Loucy (cell line): Measurements from ENCODE around the gene CD244.

Experiments
- H2AFZ ChIP-seq: fragments of 200-600 bp; sonication (generic); 2 replicates; pipeline ENCODE4 v1.6.0; 2016; ENCODE audit warnings: antibody characterized with exemption, mild to moderate bottlenecking, low read length, moderate library complexity
- H3F3A ChIP-seq: fragments of 200-600 bp; 2 replicates; pipeline ENCODE4 v1.6.0; 2016; ENCODE audit warnings: antibody characterized with exemption, low read depth, mild to moderate bottlenecking
- H3K27me3 ChIP-seq: fragments of 200-600 bp; sonication (generic); 2 replicates; pipeline ENCODE4 v1.6.1; 2014; ENCODE audit warnings: low read length, mild to moderate bottlenecking; ENCODE audit not compliant: insufficient read depth, poor library complexity, severe bottlenecking
- H3K36me3 ChIP-seq: fragments of 200-600 bp; sonication (generic); 2 replicates; pipeline ENCODE4 v1.6.1; 2016; ENCODE audit warnings: low read length; ENCODE audit not compliant: insufficient read depth
- H3K4me1 ChIP-seq: fragments of 200-600 bp; sonication (generic); 2 replicates; pipeline ENCODE4 v1.5.1; 2014; ENCODE audit warnings: low read length, mild to moderate bottlenecking; ENCODE audit not compliant: insufficient read depth, poor library complexity, severe bottlenecking
- H3K4me2 ChIP-seq: fragments of 200-600 bp; sonication (generic); 2 replicates; pipeline ENCODE4 v1.6.0; 2014; ENCODE audit warnings: antibody characterized with exemption, low read length, low read depth, mild to moderate bottlenecking; ENCODE audit not compliant: poor library complexity, severe bottlenecking
- H3K4me3 ChIP-seq: fragments of 200-600 bp; sonication (generic); 2 replicates; pipeline ENCODE4 v1.5.1; 2014; ENCODE audit warnings: low read length, mild to moderate bottlenecking, mixed read lengths; ENCODE audit not compliant: poor library complexity, severe bottlenecking
- H3K79me2 ChIP-seq: fragments of 200-600 bp; sonication (generic); 2 replicates; pipeline ENCODE4 v1.6.1; 2014; ENCODE audit warnings: low read length; ENCODE audit not compliant: insufficient read depth
- H3K9ac ChIP-seq: fragments of 200-600 bp; sonication (generic); 2 replicates; pipeline ENCODE4 v1.6.0; 2014; ENCODE audit warnings: mild to moderate bottlenecking, low read depth, low read length, moderate library complexity; ENCODE audit not compliant: poor library complexity, severe bottlenecking
- H3K9me2 ChIP-seq: fragments of 200-600 bp; sonication (generic); replicated peaks from 2 replicates; pipeline ENCODE4 v1.6.1; 2016; ENCODE audit warnings: low read depth, low read length, mixed read lengths
- H3K9me3 ChIP-seq: fragments of 200-600 bp; sonication (generic); 2 replicates; pipeline ENCODE4 v1.6.1; 2014; ENCODE audit warnings: mild to moderate bottlenecking, antibody characterized with exemption, low read length, low read depth; ENCODE audit not compliant: insufficient read depth
- H4K20me1 ChIP-seq: fragments of 200-600 bp; sonication (generic); 2 replicates; pipeline ENCODE4 v1.6.0; 2014; ENCODE audit warnings: antibody characterized with exemption, low read length, mild to moderate bottlenecking; ENCODE audit not compliant: insufficient read depth, poor library complexity, severe bottlenecking
- EZH2phosphoT487 ChIP-seq: fragments of 200-600 bp; IDR thresholded peaks from 2 replicates; pipeline ENCODE4 v1.6.1; 2018; ENCODE audit warnings: antibody characterized with exemption, mild to moderate bottlenecking, moderate library complexity, borderline replicate concordance
- TF ChIP-seq, protein P1 (sequence below): fragments of 200-600 bp; sonication (generic); conservative IDR thresholded peaks from 2 replicates; pipeline ENCODE4 v1.5.1; 2014; ENCODE audit warnings: mild to moderate bottlenecking, antibody characterized with exemption, low read length

CD244 gene

GRCh38 chr1:160841079-160841478, 21.6 kb downstream of the CD244 start:
- H3K9me2 ChIP-seq, result no peaks in the 10 kb centered on the region
- H3F3A ChIP-seq, result peaks cover 17% of the 10 kb centered on the region
- H3K9me3 ChIP-seq, result no peaks in the 10 kb centered on the region
- no peak overlapping the region for H2AFZ ChIP-seq
- H3K9ac ChIP-seq, result no peak overlapping the region
- H4K20me1 ChIP-seq, result no peaks in the 10 kb centered on the region
- TF ChIP-seq, protein P1, sequence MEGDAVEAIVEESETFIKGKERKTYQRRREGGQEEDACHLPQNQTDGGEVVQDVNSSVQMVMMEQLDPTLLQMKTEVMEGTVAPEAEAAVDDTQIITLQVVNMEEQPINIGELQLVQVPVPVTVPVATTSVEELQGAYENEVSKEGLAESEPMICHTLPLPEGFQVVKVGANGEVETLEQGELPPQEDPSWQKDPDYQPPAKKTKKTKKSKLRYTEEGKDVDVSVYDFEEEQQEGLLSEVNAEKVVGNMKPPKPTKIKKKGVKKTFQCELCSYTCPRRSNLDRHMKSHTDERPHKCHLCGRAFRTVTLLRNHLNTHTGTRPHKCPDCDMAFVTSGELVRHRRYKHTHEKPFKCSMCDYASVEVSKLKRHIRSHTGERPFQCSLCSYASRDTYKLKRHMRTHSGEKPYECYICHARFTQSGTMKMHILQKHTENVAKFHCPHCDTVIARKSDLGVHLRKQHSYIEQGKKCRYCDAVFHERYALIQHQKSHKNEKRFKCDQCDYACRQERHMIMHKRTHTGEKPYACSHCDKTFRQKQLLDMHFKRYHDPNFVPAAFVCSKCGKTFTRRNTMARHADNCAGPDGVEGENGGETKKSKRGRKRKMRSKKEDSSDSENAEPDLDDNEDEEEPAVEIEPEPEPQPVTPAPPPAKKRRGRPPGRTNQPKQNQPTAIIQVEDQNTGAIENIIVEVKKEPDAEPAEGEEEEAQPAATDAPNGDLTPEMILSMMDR, result no peak
- no peak for TF ChIP-seq EZH2phosphoT487
- H3K4me2 ChIP-seq, result no peak overlapping the region
- H3K79me2 ChIP-seq, result peaks cover 76% of the 10 kb centered on the region
- H3K4me3 ChIP-seq, result no peak overlapping the region
- H3K4me1 ChIP-seq, result peaks cover 86% of the 10 kb centered on the region
- no peaks in the 10 kb centered on the region for H3K27me3 ChIP-seq
- peaks cover 43% of the 10 kb centered on the region; the same call in 1 of the 2 replicates for H3K36me3 ChIP-seq

DNA sequence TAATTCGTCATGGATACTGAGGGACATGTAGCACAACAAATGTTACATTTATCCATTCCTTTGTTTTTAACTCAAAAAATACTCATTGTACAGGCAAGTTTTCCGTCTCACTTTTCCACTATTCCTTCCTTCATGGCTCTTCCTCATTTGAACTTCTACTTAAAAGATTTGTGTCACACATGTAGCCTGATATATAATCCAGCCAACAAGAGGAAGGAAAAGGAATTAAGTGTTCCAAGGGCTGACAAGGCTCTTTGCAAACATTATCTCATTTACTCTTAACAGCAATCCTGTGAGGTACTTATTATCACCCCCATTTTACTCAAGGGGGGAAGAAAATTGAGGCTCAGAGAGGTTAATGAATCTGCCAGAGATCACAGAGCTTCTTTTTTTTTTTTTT, 22.9 kb downstream of the CD244 start:
- Histone ChIP-seq H3F3A (peaks cover 17% of the 10 kb centered on the region), H3K27me3 (no peaks in the 10 kb centered on the region), H3K4me3 (no peak overlapping the region), H3K9ac (peak overlapping the region; percentile 73), H4K20me1 (no peaks in the 10 kb centered on the region), H3K4me2 (no peak overlapping the region), H3K9me2 (no peaks in the 10 kb centered on the region), H3K4me1 (peaks cover 86% of the 10 kb centered on the region), H3K36me3 (peaks cover 55% of the 10 kb centered on the region; the same call in 1 of the 2 replicates), H3K9me3 (no peaks in the 10 kb centered on the region), H3K79me2 (peaks cover 68% of the 10 kb centered on the region), H2AFZ (no peak overlapping the region)
- no peak for TF ChIP-seq EZH2phosphoT487
- TF ChIP-seq, protein P1, result no peak

DNA sequence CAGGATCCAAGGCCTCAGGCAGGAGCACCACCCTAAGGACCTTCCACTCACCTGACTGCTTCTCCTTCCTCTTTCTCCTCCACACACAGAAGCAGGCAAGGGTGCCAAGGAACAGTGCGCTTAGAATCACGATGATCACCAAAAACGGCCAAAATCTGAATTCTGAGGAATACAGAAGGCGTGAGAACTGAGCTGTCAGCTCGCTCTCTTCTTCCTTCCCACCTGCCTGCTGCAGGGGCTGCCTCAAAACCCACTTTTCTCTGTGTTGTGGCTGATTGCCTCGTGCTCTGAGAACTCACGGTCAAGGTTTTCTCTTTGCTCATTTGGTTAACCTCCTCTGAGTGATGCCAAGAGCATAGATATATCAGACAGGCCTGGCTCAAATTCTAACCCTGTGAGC, 23.8 kb downstream of the CD244 start:
- no peaks in the 10 kb centered on the region for H4K20me1 ChIP-seq
- peak overlapping the region; percentile 56 for H3K4me3 ChIP-seq
- H2AFZ ChIP-seq, result no peak overlapping the region
- no peaks in the 10 kb centered on the region for H3K9me2 ChIP-seq
- TF ChIP-seq EZH2phosphoT487, result no peak
- TF ChIP-seq, protein P1, result no peak
- H3K9ac ChIP-seq, result peak overlapping the region; percentile 73
- H3K9me3 ChIP-seq, result no peaks in the 10 kb centered on the region
- peaks cover 17% of the 10 kb centered on the region for H3F3A ChIP-seq
- peaks cover 60% of the 10 kb centered on the region for H3K79me2 ChIP-seq
- H3K4me2 ChIP-seq, result peak overlapping the region; percentile 82
- H3K27me3 ChIP-seq, result no peaks in the 10 kb centered on the region
- peaks cover 77% of the 10 kb centered on the region for H3K4me1 ChIP-seq
- H3K36me3 ChIP-seq, result peaks cover 62% of the 10 kb centered on the region; the same call in 1 of the 2 replicates
